K562 (cell line): ENCODE data around the gene FAM53C. TPM values are rescaled to one million over a fixed set of nuclear protein-coding genes. Genes with fewer than 3 reads are reported as not detected.

ENCODE experiments used
- C11orf30 ChIP-seq: fragments of 450-650 bp; IDR thresholded peaks from 2 replicates; pipeline ENCODE4 v1.6.1; 2016; ENCODE audit warnings: low read depth, mild to moderate bottlenecking
- CHAMP1 ChIP-seq: fragments of 450-650 bp; IDR thresholded peaks from 2 replicates; pipeline ENCODE4 v1.6.1; 2016; ENCODE audit warnings: mild to moderate bottlenecking
- CREB1 ChIP-seq, 2 experiments: sonication (generic) in 1 of 2; formaldehyde crosslinking in 1 of 2; IDR thresholded peaks; 2 replicates each; pipeline versions ENCODE4 v1.6.1 to v1.8.0; 2012 to 2022; ENCODE audit warnings: inconsistent platforms in 1 of 2, mild to moderate bottlenecking in 1 of 2, missing genetic modification reagents in 1 of 2, moderate library complexity in 1 of 2
- CREM ChIP-seq: IDR thresholded peaks from 2 replicates; pipeline ENCODE4 v1.6.1; 2014; ENCODE audit warnings: antibody characterized with exemption, low read depth
- HNRNPL ChIP-seq: fragments of 200-400 bp; formaldehyde crosslinking; IDR thresholded peaks from 2 replicates; pipeline ENCODE4 v1.6.1; 2017; ENCODE audit warnings: low read depth, mild to moderate bottlenecking, low read length
- KDM5B ChIP-seq: fragments of 200-600 bp; sonication (generic); IDR thresholded peaks from 2 replicates; pipeline ENCODE4 v1.6.1; 2012; ENCODE audit warnings: low read depth, mild to moderate bottlenecking, moderate library complexity, low read length, control low read depth, inconsistent platforms; ENCODE audit not compliant: insufficient replicate concordance
- KLF13 ChIP-seq: fragments of 450-650 bp; IDR thresholded peaks from 2 replicates; pipeline ENCODE4 v1.6.1; 2016; ENCODE audit warnings: missing genetic modification characterization, low read depth, mild to moderate bottlenecking, missing compliant biosample characterization, moderate library complexity, borderline replicate concordance
- MBD2 ChIP-seq: sonication (generic); IDR thresholded peaks from 2 replicates; pipeline ENCODE4 v1.6.1; 2016; ENCODE audit warnings: low read depth, borderline replicate concordance
- PHB ChIP-seq: fragments of 250-450 bp; sonication (Bioruptor Pico); IDR thresholded peaks from 2 replicates; pipeline ENCODE4 v1.5.0; 2021
- RBFOX2 ChIP-seq: fragments of 200-400 bp; formaldehyde crosslinking; IDR thresholded peaks from 2 replicates; pipeline ENCODE4 v1.6.1; 2017; ENCODE audit warnings: low read depth, mild to moderate bottlenecking, low read length, moderate library complexity
- RHOXF2B ChIP-seq: fragments of 250-450 bp; sonication (Bioruptor Pico); conservative IDR thresholded peaks from 2 replicates; pipeline ENCODE4 v1.5.1; 2021
- U2AF2 ChIP-seq: fragments of 200-400 bp; formaldehyde crosslinking; optimal IDR thresholded peaks from 2 replicates; pipeline ENCODE3; 2017; ENCODE audit warnings: low read depth, mild to moderate bottlenecking, low read length
- ZFP1 ChIP-seq: fragments of 450-650 bp; formaldehyde crosslinking; IDR thresholded peaks from 2 replicates; pipeline ENCODE4 v1.4.0; 2020; ENCODE audit warnings: mild to moderate bottlenecking, mixed read lengths
- ZNF282 ChIP-seq: sonication (generic); formaldehyde crosslinking; IDR thresholded peaks from 2 replicates; pipeline ENCODE4 v1.8.1; 2023; ENCODE audit warnings: missing genetic modification reagents
- ZNF316 ChIP-seq: fragments of 450-650 bp; IDR thresholded peaks from 2 replicates; pipeline ENCODE4 v1.6.1; 2016
- ZNF584 ChIP-seq: fragments of 200-800 bp; sonication (Bioruptor generic); IDR thresholded peaks from 2 replicates; pipeline ENCODE4 v1.6.1; 2016; ENCODE audit warnings: low read depth, mild to moderate bottlenecking, missing genetic modification characterization, missing compliant biosample characterization
- ZNF589 ChIP-seq: fragments of 200-800 bp; sonication (Bioruptor generic); IDR thresholded peaks from 2 replicates; pipeline ENCODE4 v1.6.1; 2016; ENCODE audit warnings: low read depth, missing genetic modification characterization, missing compliant biosample characterization
- polyA plus RNA-seq, 8 experiments: library from polyadenylated mRNA; depleted of rRNA in 4 of 8; stranded (reverse) in 5 of 8; unstranded in 3 of 8; fragments of >200 nt; fragmentation: Nextera tagmentation in 2 of 8; fragmentation: Illumina TruSeq in 1 of 8; extraction: Ambion mirVana in 2 of 8; extraction: Trizol in 1 of 8; gene quantifications; 2 replicates each; pipeline versions ENCODE4 v1.2.1 to v1.2.3, GENCODE V29; 2011 to 2014; ENCODE audit warnings: inconsistent platforms in 1 of 8, missing spikeins in 1 of 8
- total RNA-seq, 7 experiments: library from RNA; depleted of rRNA in 6 of 7; stranded (reverse); fragments of >200 nt in 6 of 7; fragmentation: Illumina TruSeq in 2 of 7; extraction: Trizol in 2 of 7; gene quantifications; 2 replicates each; pipeline versions ENCODE4 v1.2.1 to v1.2.3, GENCODE V29; 2011 to 2021; ENCODE audit warnings: low replicate concordance in 1 of 7
- TF ChIP-seq, protein P1 (sequence below): fragments of 450-650 bp; IDR thresholded peaks from 2 replicates; pipeline ENCODE4 v1.7.1; 2018; ENCODE audit warnings: mild to moderate bottlenecking, low read depth; ENCODE audit not compliant: partially characterized antibody
- TF ChIP-seq, protein P2 (sequence below): IDR thresholded peaks from 2 replicates; pipeline ENCODE4 v1.6.1; 2016; ENCODE audit warnings: missing genetic modification characterization, missing compliant biosample characterization

FAM53C gene
- total and polyA plus RNA-seq, 9 of the 15 experiments (the other 6 are each of a cell fraction or from before 2014, with no cell fraction given), result 9.7 to 38.5 (median 25.2) TPM

DNA sequence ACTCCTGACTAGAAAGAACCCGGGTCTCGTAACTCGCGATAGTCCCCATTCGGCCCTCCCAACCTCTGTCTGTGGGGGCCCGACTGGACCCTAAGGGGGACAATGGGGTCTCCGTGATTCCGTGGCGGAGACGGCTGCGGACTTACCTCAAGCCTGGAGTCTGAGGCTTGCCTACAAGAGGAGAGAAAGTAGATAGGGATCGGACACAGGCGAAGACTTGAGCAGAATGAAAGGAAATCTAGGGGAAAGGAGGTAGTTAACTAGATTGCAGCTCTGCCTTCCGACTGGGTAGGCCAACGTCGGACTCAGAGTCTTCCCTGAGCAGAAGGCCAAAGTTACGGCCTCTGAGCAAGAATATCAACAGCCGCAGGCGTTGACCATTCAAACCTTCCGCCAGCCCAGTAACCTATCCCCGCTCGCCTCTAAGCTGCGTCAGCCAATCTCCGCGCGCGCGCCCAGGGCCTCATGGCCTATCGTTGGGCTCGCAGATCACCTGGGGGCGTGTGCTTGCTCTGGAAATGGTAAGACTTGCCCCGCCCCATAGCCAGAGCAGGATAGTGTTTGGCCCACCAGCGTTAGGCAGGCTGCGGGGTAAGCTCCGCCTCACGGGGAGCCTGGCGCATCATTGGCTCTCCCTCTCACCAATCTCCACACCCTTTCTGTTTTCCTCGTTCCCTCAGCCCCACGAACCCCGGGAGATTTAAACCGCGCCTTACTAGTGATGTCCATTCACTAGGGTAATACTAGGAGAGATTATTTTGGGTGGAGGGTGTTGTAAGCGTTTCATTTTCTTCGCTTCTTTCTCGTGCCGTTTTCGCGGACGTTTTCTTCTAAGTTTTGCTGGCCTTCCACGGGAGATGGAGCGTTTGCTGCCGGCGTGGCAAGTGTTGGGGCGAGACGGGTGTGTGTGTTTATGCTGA lies 6.4 kb upstream of the FAM53C start, which contains the start of gene CDC25C (continued):
- TF ChIP-seq CHAMP1, result no peak
- TF ChIP-seq ZNF584 (CRISPR knock-in tag), result no peak
- peak; percentile 80 for TF ChIP-seq CREM
- TF ChIP-seq, protein P1, sequence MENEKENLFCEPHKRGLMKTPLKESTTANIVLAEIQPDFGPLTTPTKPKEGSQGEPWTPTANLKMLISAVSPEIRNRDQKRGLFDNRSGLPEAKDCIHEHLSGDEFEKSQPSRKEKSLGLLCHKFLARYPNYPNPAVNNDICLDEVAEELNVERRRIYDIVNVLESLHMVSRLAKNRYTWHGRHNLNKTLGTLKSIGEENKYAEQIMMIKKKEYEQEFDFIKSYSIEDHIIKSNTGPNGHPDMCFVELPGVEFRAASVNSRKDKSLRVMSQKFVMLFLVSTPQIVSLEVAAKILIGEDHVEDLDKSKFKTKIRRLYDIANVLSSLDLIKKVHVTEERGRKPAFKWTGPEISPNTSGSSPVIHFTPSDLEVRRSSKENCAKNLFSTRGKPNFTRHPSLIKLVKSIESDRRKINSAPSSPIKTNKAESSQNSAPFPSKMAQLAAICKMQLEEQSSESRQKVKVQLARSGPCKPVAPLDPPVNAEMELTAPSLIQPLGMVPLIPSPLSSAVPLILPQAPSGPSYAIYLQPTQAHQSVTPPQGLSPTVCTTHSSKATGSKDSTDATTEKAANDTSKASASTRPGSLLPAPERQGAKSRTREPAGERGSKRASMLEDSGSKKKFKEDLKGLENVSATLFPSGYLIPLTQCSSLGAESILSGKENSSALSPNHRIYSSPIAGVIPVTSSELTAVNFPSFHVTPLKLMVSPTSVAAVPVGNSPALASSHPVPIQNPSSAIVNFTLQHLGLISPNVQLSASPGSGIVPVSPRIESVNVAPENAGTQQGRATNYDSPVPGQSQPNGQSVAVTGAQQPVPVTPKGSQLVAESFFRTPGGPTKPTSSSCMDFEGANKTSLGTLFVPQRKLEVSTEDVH, result peak; percentile 34
- TF ChIP-seq RBFOX2, result peak; percentile 87
- TF ChIP-seq ZNF589, result no peak
- no peak for TF ChIP-seq U2AF2
- TF ChIP-seq ZFP1, result no peak
- TF ChIP-seq PHB, result no peak
- no peak for TF ChIP-seq CREB1 (IDR thresholded peaks at IDR 0.05)
- peak; percentile 74 for TF ChIP-seq CREB1 (CRISPR knock-in tag; IDR thresholded peaks at IDR 0.05)
- no peak for TF ChIP-seq ZNF282
- TF ChIP-seq C11orf30, result peak; percentile 90
- no peak for TF ChIP-seq HNRNPL
- TF ChIP-seq RHOXF2B (CRISPR knock-in tag), result no peak
- TF ChIP-seq KLF13, result no peak
- peak; percentile 98 for TF ChIP-seq KDM5B
- TF ChIP-seq ZNF316, result peak; percentile 83
- peak; percentile 93 for TF ChIP-seq MBD2
- TF ChIP-seq, protein P2, sequence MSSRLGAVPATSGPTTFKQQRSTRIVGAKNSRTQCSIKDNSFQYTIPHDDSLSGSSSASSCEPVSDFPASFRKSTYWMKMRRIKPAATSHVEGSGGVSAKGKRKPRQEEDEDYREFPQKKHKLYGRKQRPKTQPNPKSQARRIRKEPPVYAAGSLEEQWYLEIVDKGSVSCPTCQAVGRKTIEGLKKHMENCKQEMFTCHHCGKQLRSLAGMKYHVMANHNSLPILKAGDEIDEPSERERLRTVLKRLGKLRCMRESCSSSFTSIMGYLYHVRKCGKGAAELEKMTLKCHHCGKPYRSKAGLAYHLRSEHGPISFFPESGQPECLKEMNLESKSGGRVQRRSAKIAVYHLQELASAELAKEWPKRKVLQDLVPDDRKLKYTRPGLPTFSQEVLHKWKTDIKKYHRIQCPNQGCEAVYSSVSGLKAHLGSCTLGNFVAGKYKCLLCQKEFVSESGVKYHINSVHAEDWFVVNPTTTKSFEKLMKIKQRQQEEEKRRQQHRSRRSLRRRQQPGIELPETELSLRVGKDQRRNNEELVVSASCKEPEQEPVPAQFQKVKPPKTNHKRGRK (tag), result no peak
